GM21390 (cell line): Measurements from ENCODE around the gene BEST3.
"Not testable (repeated sequence)": the region's sequence is repeated elsewhere in the genome, so short reads cannot be mapped to it uniquely, and the experiment has no call there.

Source experiments
- ATAC-seq: cut with Tn5 transposase; IDR thresholded peaks from one replicate; pipeline ENCODE4 v1.9.1; 2021; ENCODE audit not compliant: unreplicated experiment

The BEST3 gene

GRCh38 chr12:69608114-69608513 lies 91.0 kb downstream of the BEST3 start:
- ATAC-seq: no peak

- not testable (repeated sequence) for ATAC-seq
These were observed 94.8 kb downstream of the BEST3 start for GRCh38 chr12:69604275-69604674.
